GM12878 (cell line): Measurements from ENCODE around the gene AMH. TPM values are rescaled to one million over a fixed set of nuclear protein-coding genes. Genes with fewer than 3 reads are reported as not detected.

Experiments
- FOS ChIP-seq: IDR thresholded peaks from 3 replicates; pipeline ENCODE4 v1.6.1; 2011; ENCODE audit warnings: borderline replicate concordance; ENCODE audit not compliant: insufficient read length; ENCODE audit errors: extremely low read depth
- IRF3 ChIP-seq: fragments of 450-650 bp; IDR thresholded peaks from 2 replicates; pipeline ENCODE4 v1.6.1; 2014; ENCODE audit warnings: mild to moderate bottlenecking
- KDM1A ChIP-seq: fragments of 200-600 bp; sonication (generic); IDR thresholded peaks from 2 replicates; pipeline ENCODE4 v1.6.1; 2016; ENCODE audit warnings: borderline replicate concordance
- MLLT1 ChIP-seq: fragments of 450-650 bp; IDR thresholded peaks from 2 replicates; pipeline ENCODE4 v1.6.1; 2016; ENCODE audit warnings: mild to moderate bottlenecking
- MXI1 ChIP-seq: fragments of 150-350 bp; IDR thresholded peaks from 2 replicates; pipeline ENCODE4 v1.6.1; 2011; ENCODE audit warnings: low read depth, mild to moderate bottlenecking, inconsistent platforms, low read length, improper control_type of control experiment
- NKRF ChIP-seq: fragments of 450-650 bp; conservative IDR thresholded peaks from 2 replicates; pipeline ENCODE4 v1.6.1; 2017; ENCODE audit warnings: mild to moderate bottlenecking, moderate library complexity
- POLR2A ChIP-seq: IDR thresholded peaks from 2 replicates; pipeline ENCODE4 v1.6.1; 2011; ENCODE audit warnings: low read depth, mild to moderate bottlenecking, low read length
- POU2F2 ChIP-seq: IDR thresholded peaks from 3 replicates; pipeline ENCODE4 v1.6.1; 2011; ENCODE audit warnings: low read depth, mild to moderate bottlenecking, low read length, borderline replicate concordance
- PRDM15 ChIP-seq: fragments of 450-650 bp; formaldehyde crosslinking; IDR thresholded peaks from 2 replicates; pipeline ENCODE4 v1.4.0; 2020; ENCODE audit warnings: mild to moderate bottlenecking, moderate library complexity
- SIN3A ChIP-seq: IDR thresholded peaks from 2 replicates; pipeline ENCODE4 v1.6.1; 2012; ENCODE audit warnings: low read depth, low read length, improper control_type of control experiment
- SRF ChIP-seq, 2 experiments: IDR thresholded peaks; 2 replicates each; pipeline ENCODE4 v1.6.1; 2011; ENCODE audit warnings: low read depth in 2 of 2, low read length in 2 of 2, mild to moderate bottlenecking in 1 of 2, moderate library complexity in 1 of 2
- ZBTB4 ChIP-seq: fragments of 450-650 bp; formaldehyde crosslinking; IDR thresholded peaks from 2 replicates; pipeline ENCODE4 v1.4.0; 2022; ENCODE audit warnings: mild to moderate bottlenecking, moderate library complexity
- ZNF274 ChIP-seq: IDR thresholded peaks from one replicate; pipeline ENCODE4 v1.8.0; 2011; ENCODE audit not compliant: insufficient read length, insufficient read depth
- polyA plus RNA-seq, 11 experiments: library from polyadenylated mRNA; depleted of rRNA in 4 of 11; unstranded in 6 of 11; stranded (reverse) in 5 of 11; fragments of >200 nt; fragmentation: Nextera tagmentation in 4 of 11; fragmentation: Illumina TruSeq in 1 of 11; extraction: Ambion mirVana in 4 of 11; extraction: Trizol in 1 of 11; gene quantifications; 1 replicate in 1 of 11; 2 replicates in 10 of 11; pipeline versions ENCODE4 v1.2.1 to v1.2.3, GENCODE V29; 2011 to 2016; ENCODE audit warnings: inconsistent platforms in 2 of 11, missing spikeins in 2 of 11, low read depth in 1 of 11
- total RNA-seq, 4 experiments: library from RNA; depleted of rRNA in 3 of 4; stranded (reverse); fragments of >200 nt in 3 of 4; fragmentation: Illumina TruSeq in 1 of 4; extraction: Trizol in 1 of 4; gene quantifications; 2 replicates each; pipeline versions ENCODE4 v1.2.1 to v1.2.3, GENCODE V29; 2013 to 2021

AMH gene
- total and polyA plus RNA-seq, 10 of the 15 experiments (the other 5 are each of a cell fraction or from before 2014, with no cell fraction given): 0.17 to 3.5 (median 0.81) TPM; not detected in 4

GRCh38 chr19:2269244-2270156, 20.4 kb downstream of the AMH start (continued):
- TF ChIP-seq POLR2A (peak; percentile 100), MLLT1 (peak; percentile 97), PRDM15 (CRISPR knock-in tag) (no peak), NKRF (peak; percentile 88), KDM1A (no peak), SRF (IDR thresholded peaks at IDR 0.05; ENCODE audit: low read depth in 2 of 2, low read length in 2 of 2) (0 out of 4 replicates have a peak, but pooled peaks of 1 of the 2 experiments have one; percentile 19), IRF3 (peak; percentile 65), ZBTB4 (CRISPR knock-in tag) (no peak), FOS (peak; percentile 41), MXI1 (peak; percentile 64), POU2F2 (peak; percentile 81; the same call in 2 of the 3 replicates), ZNF274 (no peak), SIN3A (peak; percentile 92; the same call in 1 of the 2 replicates)
